ENCODE measurements around the gene CXCL1. TPM values are rescaled to one million over a fixed set of nuclear protein-coding genes. Genes with fewer than 3 reads are reported as not detected.

CXCL1 gene
- total and polyA plus RNA-seq, 2 donors (not counting 3 experiments of a cell fraction or from before 2014, with no cell fraction given): 20.0 to 26.7 TPM

GRCh38 chr4:73865431-73866096 is 3.6 kb upstream of the CXCL1 start:
- Histone ChIP-seq H3K9me1 (replicated peaks; ENCODE audit: control insufficient read depth, extremely low read depth, insufficient read depth, low read length) (no peaks in the 10 kb centered on the region), H3K36me3 (ENCODE audit: control insufficient read depth in 2 of 2, extremely low read depth in 1 of 2, insufficient read depth in 2 of 2, low read length in 2 of 2) (no peaks in the 10 kb centered on the region), H3K4me2 (ENCODE audit: insufficient read depth, low read length) (no peak overlapping the region), H3K27ac (ENCODE audit: insufficient read depth, low read depth, low read length) (no peak overlapping the region), H3K9me3 (replicated peaks; ENCODE audit: control insufficient read depth, insufficient read depth, low read length) (no peaks in the 10 kb centered on the region), H3K27me3 (ENCODE audit: control insufficient read depth in 2 of 2, insufficient read depth in 2 of 2, low read length in 2 of 2) (no peaks in the 10 kb centered on the region), H3K4me1 (ENCODE audit: control insufficient read depth, extremely low read depth, insufficient read depth, low read length) (peaks cover 19% of the 10 kb centered on the region), H3K79me2 (ENCODE audit: control insufficient read depth, insufficient read depth, low read length) (peaks cover 5% of the 10 kb centered on the region), H3K4me3 (replicated peaks in 1 of 3; ENCODE audit: insufficient read depth in 1 of 3, low read depth in 1 of 3, low read length in 3 of 3) (no peak overlapping the region), H4K20me1 (replicated peaks; ENCODE audit: control insufficient read depth, extremely low read depth, insufficient read depth, low read length) (no peaks in the 10 kb centered on the region), H3K9ac (replicated peaks; ENCODE audit: extremely low read depth, insufficient read depth, low read length) (no peak overlapping the region), H2AFZ (ENCODE audit: low read depth, low read length) (no peak overlapping the region)
- intact Hi-C loops (cut with micrococcal nuclease) (loop anchor here (10.0 kb wide), 1 partner anchor 229 kb away; the partner anchor contains the start of gene CXCL2), dilution Hi-C loops (cut with MboI; ENCODE audit: extremely low pct_ligation_motif_present, low sequenced_read_pairs) (no loop called here)
- FAIRE-seq: peak; percentile 40
- DNase-seq (ENCODE audit: low read depth, low spot score): no peak
- TF ChIP-seq MYC (IDR thresholded peaks at IDR 0.05; ENCODE audit: low read depth, low read length) (no peak), JUN (IDR thresholded peaks at IDR 0.05; ENCODE audit: borderline replicate concordance, insufficient read depth, insufficient read length, low read depth) (no peak), POLR2AphosphoS5 (IDR thresholded peaks at IDR 0.05; ENCODE audit: insufficient read depth, low read depth, low read length) (no peak), POLR2A (IDR thresholded peaks at IDR 0.05; ENCODE audit: low read depth, low read length) (no peak)
- ChIA-PET POLR2A (no interaction called here), CTCF (interaction anchor here (0.9 to 4.3 kb wide), 4 partner anchors 12 to 212 kb away, joined by 3 to 17 read pairs (median 9); no protein-coding TSS in a partner anchor)
- BruUV-seq (replicated peaks): no TSS peak

DNA sequence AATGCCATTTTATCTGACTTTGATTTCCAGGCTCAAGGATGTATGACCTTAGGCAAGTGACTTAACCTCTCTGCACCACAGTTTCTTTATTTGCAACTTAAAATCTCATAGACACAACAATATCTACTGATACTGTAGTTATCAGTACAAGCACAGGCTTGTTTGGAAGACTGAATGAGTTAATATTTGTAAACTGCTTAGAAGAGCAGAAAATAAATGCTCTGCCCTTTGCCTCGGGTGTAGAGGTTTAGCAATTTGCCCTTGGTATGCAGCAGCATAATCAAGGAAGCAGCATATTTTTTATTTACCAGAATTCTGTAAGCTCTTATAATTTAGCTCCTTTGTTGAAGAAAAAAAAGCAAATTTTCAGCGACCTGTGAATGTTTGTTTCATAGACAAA is 2.9 kb upstream of the CXCL1 start:
- POLR2A ChIA-PET: no interaction called here
- no peaks in the 10 kb centered on the region for H4K20me1 ChIP-seq (replicated peaks; ENCODE audit: control insufficient read depth, extremely low read depth, insufficient read depth, low read length)
- no peaks in the 10 kb centered on the region for H3K27me3 ChIP-seq (ENCODE audit: control insufficient read depth in 2 of 2, insufficient read depth in 2 of 2, low read length in 2 of 2)
- no peak overlapping the region for H3K27ac ChIP-seq (ENCODE audit: insufficient read depth, low read depth, low read length)
- H3K4me1 ChIP-seq (ENCODE audit: control insufficient read depth, extremely low read depth, insufficient read depth, low read length): peaks cover 21% of the 10 kb centered on the region
- BruUV-seq (replicated peaks): no TSS peak
- CTCF ChIA-PET: interaction anchor here (0.9 kb wide), 2 partner anchors 13 to 268 kb away, joined by 3 read pairs; no protein-coding TSS in a partner anchor
- no peak overlapping the region for H3K9ac ChIP-seq (replicated peaks; ENCODE audit: extremely low read depth, insufficient read depth, low read length)
- H3K4me3 ChIP-seq (replicated peaks in 1 of 3; ENCODE audit: insufficient read depth in 1 of 3, low read depth in 1 of 3, low read length in 3 of 3): no peak overlapping the region
- dilution Hi-C loops (cut with MboI; ENCODE audit: extremely low pct_ligation_motif_present, low sequenced_read_pairs): no loop called here
- H2AFZ ChIP-seq (ENCODE audit: low read depth, low read length): no peak overlapping the region
- no peaks in the 10 kb centered on the region for H3K9me3 ChIP-seq (replicated peaks; ENCODE audit: control insufficient read depth, insufficient read depth, low read length)
- DNase-seq (ENCODE audit: low read depth, low spot score): no peak
- H3K79me2 ChIP-seq (ENCODE audit: control insufficient read depth, insufficient read depth, low read length): peaks cover 5% of the 10 kb centered on the region
- TF ChIP-seq MYC (IDR thresholded peaks at IDR 0.05; ENCODE audit: low read depth, low read length): no peak
- no peaks in the 10 kb centered on the region for H3K36me3 ChIP-seq (ENCODE audit: control insufficient read depth in 2 of 2, extremely low read depth in 1 of 2, insufficient read depth in 2 of 2, low read length in 2 of 2)
- intact Hi-C loops (cut with micrococcal nuclease): loop anchor here (10.0 kb wide), 1 partner anchor 229 kb away; the partner anchor contains the start of gene CXCL2
- H3K9me1 ChIP-seq (replicated peaks; ENCODE audit: control insufficient read depth, extremely low read depth, insufficient read depth, low read length): no peaks in the 10 kb centered on the region
- H3K4me2 ChIP-seq (ENCODE audit: insufficient read depth, low read length): no peak overlapping the region
- no peak for FAIRE-seq
